Osteocyte (in vitro differentiated cells): Measurements from ENCODE around the gene DHRS1. TPM values are rescaled to one million over a fixed set of nuclear protein-coding genes. Genes with fewer than 3 reads are reported as not detected.

Experiments
- DNase-seq: peaks from one replicate; pipeline ENCODE4 v3.0.0; 2021; ENCODE audit warnings: mixed read lengths; ENCODE audit not compliant: unreplicated experiment; ENCODE audit errors: extremely low spot score
- H3K27ac Mint-ChIP-seq: one replicate; pipeline ENCODE4 v1.8.0; 2021; ENCODE audit warnings: mild to moderate bottlenecking, mixed read lengths; ENCODE audit not compliant: unreplicated experiment
- H3K27me3 Mint-ChIP-seq: one replicate; pipeline ENCODE4 v1.8.0; 2021; ENCODE audit warnings: mixed read lengths; ENCODE audit not compliant: unreplicated experiment
- H3K36me3 Mint-ChIP-seq: one replicate; pipeline ENCODE4 v1.8.0; 2021; ENCODE audit warnings: mixed read lengths; ENCODE audit not compliant: unreplicated experiment
- H3K4me1 Mint-ChIP-seq: one replicate; pipeline ENCODE4 v1.8.0; 2021; ENCODE audit warnings: mixed read lengths; ENCODE audit not compliant: unreplicated experiment
- H3K4me3 Mint-ChIP-seq: one replicate; pipeline ENCODE4 v1.8.0; 2021; ENCODE audit warnings: mild to moderate bottlenecking, moderate library complexity, mixed read lengths; ENCODE audit not compliant: unreplicated experiment
- H3K9me3 Mint-ChIP-seq: one replicate; pipeline ENCODE4 v1.8.0; 2021; ENCODE audit warnings: mixed read lengths; ENCODE audit not compliant: unreplicated experiment
- total RNA-seq: library from RNA; stranded (reverse); gene quantifications from 2 replicates; pipeline ENCODE4 v1.2.1, GENCODE V29; 2021
- TF ChIP-seq, protein P1 (sequence below): fragments of 200-600 bp; sonication (generic); IDR thresholded peaks from 2 replicates; pipeline ENCODE4 v1.5.0; 2021; ENCODE audit warnings: antibody characterized with exemption, mild to moderate bottlenecking, moderate library complexity

The DHRS1 gene
- total RNA-seq, 1 donor from 2014 or later, result 27.0 TPM

GRCh38 chr14:24309538-24310264 is 10.1 kb upstream of the DHRS1 start, which contains the start of gene LTB4R2:
LTB4R2 (plus strand) TSS chr14:24310140; CDS start chr14:24310665, 525 bp downstream.
- Mint-ChIP-seq H3K4me1 (peaks cover 6% of the 10 kb centered on the region), H3K4me3 (no peak within 1 kb of the TSS), H3K9me3 (no peaks in the 10 kb centered on the region), H3K27ac (no peak within 1 kb of the TSS), H3K27me3 (no peaks in the 10 kb centered on the region), H3K36me3 (peaks cover 19% of the 10 kb centered on the region)
- TF ChIP-seq, protein P1, sequence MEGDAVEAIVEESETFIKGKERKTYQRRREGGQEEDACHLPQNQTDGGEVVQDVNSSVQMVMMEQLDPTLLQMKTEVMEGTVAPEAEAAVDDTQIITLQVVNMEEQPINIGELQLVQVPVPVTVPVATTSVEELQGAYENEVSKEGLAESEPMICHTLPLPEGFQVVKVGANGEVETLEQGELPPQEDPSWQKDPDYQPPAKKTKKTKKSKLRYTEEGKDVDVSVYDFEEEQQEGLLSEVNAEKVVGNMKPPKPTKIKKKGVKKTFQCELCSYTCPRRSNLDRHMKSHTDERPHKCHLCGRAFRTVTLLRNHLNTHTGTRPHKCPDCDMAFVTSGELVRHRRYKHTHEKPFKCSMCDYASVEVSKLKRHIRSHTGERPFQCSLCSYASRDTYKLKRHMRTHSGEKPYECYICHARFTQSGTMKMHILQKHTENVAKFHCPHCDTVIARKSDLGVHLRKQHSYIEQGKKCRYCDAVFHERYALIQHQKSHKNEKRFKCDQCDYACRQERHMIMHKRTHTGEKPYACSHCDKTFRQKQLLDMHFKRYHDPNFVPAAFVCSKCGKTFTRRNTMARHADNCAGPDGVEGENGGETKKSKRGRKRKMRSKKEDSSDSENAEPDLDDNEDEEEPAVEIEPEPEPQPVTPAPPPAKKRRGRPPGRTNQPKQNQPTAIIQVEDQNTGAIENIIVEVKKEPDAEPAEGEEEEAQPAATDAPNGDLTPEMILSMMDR, result no peak
- no peak for DNase-seq

DNA sequence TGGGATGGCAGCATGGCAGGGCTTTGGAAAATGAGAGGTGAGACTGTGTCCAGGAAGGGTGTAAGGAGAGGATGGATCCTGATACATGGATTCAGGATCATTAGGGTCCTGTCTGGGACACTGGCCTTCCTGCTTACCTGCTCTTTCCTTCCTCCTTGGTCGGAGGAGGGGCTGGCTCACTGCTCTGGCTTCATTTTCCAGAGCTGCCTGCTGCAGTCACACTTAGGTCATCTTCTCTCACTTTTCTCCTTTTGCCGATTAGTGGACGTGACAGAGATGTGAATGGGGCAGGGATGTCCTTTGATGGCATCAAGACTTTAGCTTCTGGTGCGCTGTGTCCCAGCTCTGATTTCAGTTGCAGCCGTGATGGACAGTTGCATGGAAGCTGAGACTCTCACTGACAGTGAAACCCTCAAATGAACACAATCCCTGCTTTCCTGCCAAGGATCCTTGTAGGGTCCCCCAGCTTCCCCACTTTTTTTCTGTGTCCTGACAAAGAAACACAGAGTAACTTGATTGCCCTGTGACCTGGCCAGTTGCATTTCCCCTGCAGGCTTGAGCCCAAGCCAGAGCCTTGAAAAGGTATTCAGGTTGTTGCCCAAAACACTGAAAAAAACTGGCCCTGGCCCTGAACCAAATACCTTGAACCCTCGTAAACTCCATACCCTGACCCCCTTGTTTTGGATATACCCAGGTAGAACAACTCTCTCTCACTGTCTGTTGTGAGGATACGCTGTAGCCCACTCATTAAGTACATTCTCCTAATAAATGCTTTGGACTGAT is 9.0 kb upstream of the DHRS1 start:
- no peak overlapping the region for H3K4me3 Mint-ChIP-seq
- H3K36me3 Mint-ChIP-seq, result peaks cover 28% of the 10 kb centered on the region
- no peaks in the 10 kb centered on the region for H3K9me3 Mint-ChIP-seq
- TF ChIP-seq, protein P1, result peak; percentile 6
- H3K4me1 Mint-ChIP-seq, result peaks cover 6% of the 10 kb centered on the region
- H3K27me3 Mint-ChIP-seq, result no peaks in the 10 kb centered on the region
- DNase-seq, result no peak
- peak overlapping the region; percentile 36 for H3K27ac Mint-ChIP-seq

- Mint-ChIP-seq H3K4me3 (no peak within 1 kb of the TSS), H3K27me3 (no peaks in the 10 kb centered on the region), H3K4me1 (peaks cover 6% of the 10 kb centered on the region), H3K9me3 (no peaks in the 10 kb centered on the region), H3K27ac (peak within 1 kb of the TSS; percentile 61), H3K36me3 (peaks cover 32% of the 10 kb centered on the region)
- DNase-seq, result no peak
- TF ChIP-seq, protein P1, result peak; percentile 91
These were observed 8.2 kb upstream of the DHRS1 start, which contains the start of gene CIDEB for GRCh38 chr14:24307575-24308341. CIDEB (minus strand) TSS chr14:24307977; CDS start chr14:24307858, 119 bp downstream.

DNA sequence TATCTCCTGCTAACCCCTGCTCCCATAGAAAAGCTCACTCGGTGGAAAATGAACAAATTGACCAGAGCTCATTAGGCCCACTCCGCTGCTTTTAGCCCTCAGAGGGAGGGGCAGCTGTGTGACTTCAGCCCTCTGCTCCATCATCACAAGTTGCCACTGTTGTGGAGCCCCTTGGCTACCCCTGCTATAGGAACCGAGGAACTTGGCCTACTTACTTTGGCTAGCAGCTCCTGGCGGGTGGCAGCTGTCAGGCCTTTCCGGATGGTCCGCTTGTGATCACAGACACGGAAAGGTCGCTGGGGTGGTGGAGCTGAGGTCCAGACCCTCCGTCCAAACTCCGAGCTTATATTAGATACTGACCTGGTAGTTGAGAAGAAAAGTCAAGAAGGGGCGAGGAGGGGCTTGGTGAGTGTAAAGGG is 7.6 kb upstream of the DHRS1 start:
- Mint-ChIP-seq H3K9me3 (no peaks in the 10 kb centered on the region), H3K27ac (peak overlapping the region; percentile 61), H3K4me1 (peaks cover 6% of the 10 kb centered on the region), H3K27me3 (no peaks in the 10 kb centered on the region), H3K4me3 (no peak overlapping the region), H3K36me3 (peaks cover 32% of the 10 kb centered on the region)
- DNase-seq, result no peak
- TF ChIP-seq, protein P1, result no peak
